HG02642 (cell line): ENCODE measurements around the gene ENPP7.
"Not testable (repeated sequence)": the region's sequence is repeated elsewhere in the genome, so short reads cannot be mapped to it uniquely, and the experiment has no call there.

Source experiments
- ATAC-seq: cut with Tn5 transposase; IDR thresholded peaks from one replicate; pipeline ENCODE4 v1.9.1; 2021; ENCODE audit warnings: mild to moderate bottlenecking; ENCODE audit not compliant: unreplicated experiment, poor library complexity

ENPP7 gene

GRCh38 chr17:79746889-79747507 lies 16.3 kb downstream of the ENPP7 start:
- ATAC-seq, result no peak

- no peak for ATAC-seq
These were observed 17.0 kb downstream of the ENPP7 start for GRCh38 chr17:79747508-79748294.

GRCh38 chr17:79748295-79749099 lies 17.8 kb downstream of the ENPP7 start:
- no peak for ATAC-seq

- no peak for ATAC-seq
These were observed 18.5 kb downstream of the ENPP7 start for GRCh38 chr17:79749156-79749815.

- ATAC-seq, result no peak
These were observed 19.2 kb downstream of the ENPP7 start for GRCh38 chr17:79749958-79750357.

GRCh38 chr17:79750650-79751545 lies 20.2 kb downstream of the ENPP7 start:
- no peak for ATAC-seq

- ATAC-seq, result no peak
These were observed 21.4 kb downstream of the ENPP7 start for GRCh38 chr17:79752175-79752574.

- no peak for ATAC-seq
These were observed 23.6 kb downstream of the ENPP7 start for GRCh38 chr17:79754370-79754769.

GRCh38 chr17:79754903-79755302 lies 24.2 kb downstream of the ENPP7 start:
- not testable (repeated sequence) for ATAC-seq

- ATAC-seq, result no peak
These were observed 24.8 kb downstream of the ENPP7 start for GRCh38 chr17:79755591-79755990.

- no peak for ATAC-seq
These were observed 26.5 kb downstream of the ENPP7 start for GRCh38 chr17:79757140-79757745.

GRCh38 chr17:79758271-79758670 lies 27.5 kb downstream of the ENPP7 start:
- no peak for ATAC-seq

GRCh38 chr17:79760197-79760906 lies 29.6 kb downstream of the ENPP7 start:
- ATAC-seq, result no peak

GRCh38 chr17:79761894-79762589 lies 31.3 kb downstream of the ENPP7 start:
- no peak for ATAC-seq

- no peak for ATAC-seq
These were observed 35.0 kb downstream of the ENPP7 start for GRCh38 chr17:79765708-79766107.

GRCh38 chr17:79769570-79770506 lies 39.1 kb downstream of the ENPP7 start:
- no peak for ATAC-seq

GRCh38 chr17:79771276-79771675 lies 40.5 kb downstream of the ENPP7 start:
- no peak for ATAC-seq
